Duodenal mucosa (tissue), 2 donors: ENCODE results near the gene POLDIP2.

Experiments used
- H3K27ac ChIP-seq: one replicate; pipeline ENCODE4 v1.7.0; 2013; ENCODE audit warnings: low read depth, low read length
- H3K27me3 ChIP-seq, 2 donors: one replicate each; pipeline ENCODE4 v1.7.0; 2013; ENCODE audit warnings: low read length in 2 of 2, control low read depth in 1 of 2; ENCODE audit not compliant: insufficient read depth in 2 of 2, control insufficient read depth in 1 of 2
- H3K36me3 ChIP-seq, 2 donors: one replicate each; pipeline ENCODE4 v1.7.0; 2013; ENCODE audit warnings: low read length in 2 of 2, control low read depth in 1 of 2; ENCODE audit not compliant: insufficient read depth in 2 of 2, control insufficient read depth in 1 of 2
- H3K4me1 ChIP-seq, 2 donors: one replicate each; pipeline ENCODE4 v1.7.0; 2013; ENCODE audit warnings: low read length in 2 of 2, control low read depth in 1 of 2; ENCODE audit not compliant: insufficient read depth in 2 of 2, control insufficient read depth in 1 of 2
- H3K4me3 ChIP-seq, 2 donors: one replicate each; pipeline ENCODE4 v1.7.0; 2013; ENCODE audit warnings: low read length in 2 of 2, low read depth in 1 of 2
- H3K9ac ChIP-seq, 2 donors: one replicate each; pipeline ENCODE4 v1.7.0; 2013; ENCODE audit warnings: low read length in 2 of 2, low read depth in 1 of 2
- H3K9me3 ChIP-seq, 2 donors: one replicate each; pipeline ENCODE4 v1.7.0; 2013; ENCODE audit warnings: low read length in 2 of 2, control low read depth in 1 of 2; ENCODE audit not compliant: control insufficient read depth in 1 of 2

POLDIP2 gene

GRCh38 chr17:28319598-28319935 is 37.8 kb downstream of the POLDIP2 start:
- H3K36me3 ChIP-seq: no peaks in the 10 kb centered on the region
- peak overlapping the region; percentile 64 to 65 for H3K9ac ChIP-seq
- peaks cover 24 to 34% of the 10 kb centered on the region in 2 donors for H3K4me1 ChIP-seq
- H3K27ac ChIP-seq: no peak overlapping the region
- H3K27me3 ChIP-seq: no peaks in the 10 kb centered on the region
- peak overlapping the region; percentile 82 to 92 for H3K4me3 ChIP-seq
- H3K9me3 ChIP-seq: no peaks in the 10 kb centered on the region

- no peaks in the 10 kb centered on the region for H3K27me3 ChIP-seq
- H3K4me1 ChIP-seq: peaks cover 22 to 28% of the 10 kb centered on the region in 2 donors
- H3K27ac ChIP-seq: no peak within 1 kb of the TSS
- peak within 1 kb of the TSS; percentile 64 to 65 for H3K9ac ChIP-seq
- H3K36me3 ChIP-seq: no peaks in the 10 kb centered on the region
- H3K9me3 ChIP-seq: no peaks in the 10 kb centered on the region
- peak within 1 kb of the TSS; percentile 82 to 92 for H3K4me3 ChIP-seq
Observed at GRCh38 chr17:28318759-28319597, 38.3 kb downstream of the POLDIP2 start, which contains the start of gene TMEM97. Gene TMEM97, plus strand, starts transcription at chr17:28319200. Its CDS starts 40 bp downstream, at chr17:28319240.

- no peaks in the 10 kb centered on the region for H3K36me3 ChIP-seq
- no peaks in the 10 kb centered on the region for H3K27me3 ChIP-seq
- no peak overlapping the region for H3K27ac ChIP-seq
- peaks cover 22 to 27% of the 10 kb centered on the region in 2 donors for H3K4me1 ChIP-seq
- peak overlapping the region; percentile 36 to 65 for H3K9ac ChIP-seq
- no peaks in the 10 kb centered on the region for H3K9me3 ChIP-seq
- H3K4me3 ChIP-seq: peak overlapping the region; percentile 82 to 92
Observed at GRCh38 chr17:28317966-28318758, 39.2 kb downstream of the POLDIP2 start.

- Histone ChIP-seq H3K4me1 (peaks cover 20 to 22% of the 10 kb centered on the region in 2 donors), H3K27me3 (no peaks in the 10 kb centered on the region), H3K36me3 (no peaks in the 10 kb centered on the region), H3K27ac (no peak overlapping the region), H3K9ac (peak overlapping the region in 1 of 2 donors; percentile 54), H3K9me3 (no peaks in the 10 kb centered on the region), H3K4me3 (no peak overlapping the region)
Observed at GRCh38 chr17:28317099-28317965, 40.0 kb downstream of the POLDIP2 start.

DNA sequence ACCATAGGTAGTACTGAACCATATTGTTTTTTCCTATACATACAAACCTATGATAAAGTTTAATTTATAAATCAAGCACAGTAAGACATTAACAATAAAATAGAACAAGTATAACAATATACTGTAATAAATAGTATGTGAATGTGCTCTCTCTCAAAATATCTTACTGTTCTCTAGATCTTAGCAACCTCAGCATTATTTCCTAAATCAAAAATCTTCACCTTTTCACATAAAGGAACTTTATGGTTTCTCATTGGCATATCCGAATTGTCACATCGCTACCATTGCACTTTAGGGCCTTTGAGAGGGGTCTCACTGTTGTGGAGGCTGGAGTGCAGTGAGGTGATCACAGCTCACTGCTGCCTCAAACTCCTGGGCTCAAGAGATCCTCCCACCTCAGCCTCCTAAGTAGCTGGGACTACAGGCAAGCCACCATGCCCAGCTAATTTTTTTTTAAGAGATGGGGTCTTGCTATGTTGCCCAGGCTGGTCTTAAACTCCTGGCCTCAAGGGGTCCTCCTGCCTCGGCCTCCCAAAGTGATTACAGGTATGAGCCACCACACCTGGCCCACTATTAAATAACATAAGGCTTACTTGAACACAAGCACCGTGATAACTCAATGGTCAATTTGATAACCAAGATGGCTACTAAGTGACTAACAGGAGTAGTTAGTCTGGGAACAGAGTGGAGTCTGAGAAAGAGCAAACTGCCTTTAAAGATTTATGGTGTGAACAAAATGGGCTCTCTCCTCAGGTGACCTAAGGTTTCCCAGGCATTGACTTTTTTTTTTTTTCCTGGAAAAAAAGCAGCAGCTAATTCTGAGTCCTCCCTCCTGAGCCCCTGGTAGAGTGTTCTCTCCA is 41.3 kb downstream of the POLDIP2 start:
- peaks cover 20 to 22% of the 10 kb centered on the region in 2 donors for H3K4me1 ChIP-seq
- H3K4me3 ChIP-seq: no peak overlapping the region
- H3K27me3 ChIP-seq: no peaks in the 10 kb centered on the region
- H3K36me3 ChIP-seq: no peaks in the 10 kb centered on the region
- H3K27ac ChIP-seq: no peak overlapping the region
- no peaks in the 10 kb centered on the region for H3K9me3 ChIP-seq
- no peak overlapping the region for H3K9ac ChIP-seq

GRCh38 chr17:28313841-28314240 is 43.5 kb downstream of the POLDIP2 start:
- no peak overlapping the region for H3K4me3 ChIP-seq
- H3K27ac ChIP-seq: no peak overlapping the region
- H3K4me1 ChIP-seq: peaks cover 8% of the 10 kb centered on the region in 2 donors
- H3K9ac ChIP-seq: no peak overlapping the region
- H3K27me3 ChIP-seq: no peaks in the 10 kb centered on the region
- H3K36me3 ChIP-seq: no peaks in the 10 kb centered on the region
- H3K9me3 ChIP-seq: no peaks in the 10 kb centered on the region

GRCh38 chr17:28306954-28307401 is 50.3 kb downstream of the POLDIP2 start:
- H3K36me3 ChIP-seq: no peaks in the 10 kb centered on the region
- H3K9ac ChIP-seq: no peak overlapping the region
- H3K9me3 ChIP-seq: no peaks in the 10 kb centered on the region
- no peak overlapping the region for H3K4me3 ChIP-seq
- no peak overlapping the region for H3K27ac ChIP-seq
- no peaks in the 10 kb centered on the region for H3K4me1 ChIP-seq
- H3K27me3 ChIP-seq: peaks cover 5 to 6% of the 10 kb centered on the region in 2 donors

GRCh38 chr17:28298449-28298848 is 58.9 kb downstream of the POLDIP2 start:
- Histone ChIP-seq H3K4me3 (no peak overlapping the region), H3K4me1 (no peaks in the 10 kb centered on the region), H3K27me3 (no peaks in the 10 kb centered on the region), H3K9ac (no peak overlapping the region), H3K9me3 (no peaks in the 10 kb centered on the region), H3K27ac (no peak overlapping the region), H3K36me3 (no peaks in the 10 kb centered on the region)
